ENCODE measurements around the gene MPPED1. TPM values are rescaled to one million over a fixed set of nuclear protein-coding genes. Genes with fewer than 3 reads are reported as not detected.

Gene MPPED1
- total and polyA plus RNA-seq, 5 donors from 2014 or later, result not detected

DNA sequence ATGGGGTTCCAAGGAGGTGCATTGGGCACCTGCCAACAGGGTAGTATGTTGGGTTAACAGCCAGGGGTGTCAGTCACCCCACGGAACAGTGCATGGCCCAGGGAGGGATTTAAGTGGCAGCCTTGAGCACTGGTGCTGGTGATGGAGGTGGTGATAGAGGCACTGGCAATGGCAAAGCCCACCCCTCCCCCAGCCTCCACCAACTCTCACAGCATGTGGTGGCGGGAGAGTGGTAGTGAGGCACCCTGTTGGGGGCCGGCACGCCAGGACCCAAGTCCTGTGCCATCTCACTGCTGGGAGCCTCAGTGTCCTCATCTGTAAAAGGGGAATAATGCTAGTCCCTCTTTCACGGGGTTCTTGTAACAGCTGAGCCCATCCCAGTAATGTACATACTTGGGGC lies 81.5 kb downstream of the MPPED1 start:
- Mint-ChIP-seq H3K27ac (no peak overlapping the region), H3K9me3 (peaks cover 0 to 2% (median 1%) of the 10 kb centered on the region in 7 donors), H3K4me3 (no peak overlapping the region), H3K27me3 (no peaks in the 10 kb centered on the region), H3K36me3 (no peaks in the 10 kb centered on the region), H3K4me1 (no peaks in the 10 kb centered on the region)
- H3K36me3 ChIP-seq (ENCODE audit: control insufficient read depth, insufficient read depth, low read length), result no peaks in the 10 kb centered on the region
- H3K9me3 ChIP-seq (ENCODE audit: control insufficient read depth in 2 of 2, low read length in 2 of 2), result peaks cover 0 to 2% of the 10 kb centered on the region in 2 experiments
- H3K4me1 ChIP-seq (ENCODE audit: control insufficient read depth, insufficient read depth, low read length, poor library complexity, severe bottlenecking), result no peaks in the 10 kb centered on the region
- H3K4me3 ChIP-seq (ENCODE audit: low read depth, low read length), result no peak overlapping the region
- no peak for DNase-seq
- no peaks in the 10 kb centered on the region for H3K27me3 ChIP-seq (ENCODE audit: control insufficient read depth, insufficient read depth, low read length)
- no peak overlapping the region for H3K27ac ChIP-seq (ENCODE audit: insufficient read depth, low read length, poor library complexity, severe bottlenecking)
- ATAC-seq (ENCODE audit: low read depth in 2 of 2), result no peak

- Histone ChIP-seq H3K27ac (ENCODE audit: insufficient read depth, low read length, poor library complexity, severe bottlenecking) (no peak overlapping the region), H3K36me3 (ENCODE audit: control insufficient read depth, insufficient read depth, low read length) (no peaks in the 10 kb centered on the region)
Observed at GRCh38 chr22:43497956-43498855, 86.4 kb downstream of the MPPED1 start.

GRCh38 chr22:43498856-43499253 lies 87.0 kb downstream of the MPPED1 start:
- Mint-ChIP-seq H3K9me3 (peaks cover 0 to 2% (median 0%) of the 10 kb centered on the region in 7 donors), H3K27ac (no peak overlapping the region), H3K27me3 (no peaks in the 10 kb centered on the region), H3K36me3 (no peaks in the 10 kb centered on the region), H3K4me3 (no peak overlapping the region), H3K4me1 (no peaks in the 10 kb centered on the region)
- H3K4me1 ChIP-seq (ENCODE audit: control insufficient read depth, insufficient read depth, low read length, poor library complexity, severe bottlenecking), result no peaks in the 10 kb centered on the region
- ATAC-seq (ENCODE audit: low read depth in 2 of 2) (no peak), DNase-seq (no peak)
- no peak overlapping the region for H3K4me3 ChIP-seq (ENCODE audit: low read depth, low read length)
- no peaks in the 10 kb centered on the region for H3K36me3 ChIP-seq (ENCODE audit: control insufficient read depth, insufficient read depth, low read length)
- H3K27ac ChIP-seq (ENCODE audit: insufficient read depth, low read length, poor library complexity, severe bottlenecking), result no peak overlapping the region
- H3K9me3 ChIP-seq (ENCODE audit: control insufficient read depth in 2 of 2, low read length in 2 of 2), result no peaks in the 10 kb centered on the region
- H3K27me3 ChIP-seq (ENCODE audit: control insufficient read depth, insufficient read depth, low read length), result no peaks in the 10 kb centered on the region

More at GRCh38 chr22:43497956-43498855, 86.4 kb downstream of the MPPED1 start:
- no peak overlapping the region for H3K27ac Mint-ChIP-seq
- no peaks in the 10 kb centered on the region for H3K27me3 Mint-ChIP-seq
- no peaks in the 10 kb centered on the region for H3K4me1 Mint-ChIP-seq
- no peak for ATAC-seq (ENCODE audit: low read depth in 2 of 2)
- H3K36me3 Mint-ChIP-seq, result no peaks in the 10 kb centered on the region
- Histone ChIP-seq H3K4me1 (ENCODE audit: control insufficient read depth, insufficient read depth, low read length, poor library complexity, severe bottlenecking) (no peaks in the 10 kb centered on the region), H3K4me3 (ENCODE audit: low read depth, low read length) (no peak overlapping the region), H3K9me3 (ENCODE audit: control insufficient read depth in 2 of 2, low read length in 2 of 2) (no peaks in the 10 kb centered on the region), H3K27me3 (ENCODE audit: control insufficient read depth, insufficient read depth, low read length) (no peaks in the 10 kb centered on the region)
- no peak for DNase-seq
- no peak overlapping the region for H3K4me3 Mint-ChIP-seq
- peaks cover 0 to 2% (median 0%) of the 10 kb centered on the region in 7 donors for H3K9me3 Mint-ChIP-seq

DNA sequence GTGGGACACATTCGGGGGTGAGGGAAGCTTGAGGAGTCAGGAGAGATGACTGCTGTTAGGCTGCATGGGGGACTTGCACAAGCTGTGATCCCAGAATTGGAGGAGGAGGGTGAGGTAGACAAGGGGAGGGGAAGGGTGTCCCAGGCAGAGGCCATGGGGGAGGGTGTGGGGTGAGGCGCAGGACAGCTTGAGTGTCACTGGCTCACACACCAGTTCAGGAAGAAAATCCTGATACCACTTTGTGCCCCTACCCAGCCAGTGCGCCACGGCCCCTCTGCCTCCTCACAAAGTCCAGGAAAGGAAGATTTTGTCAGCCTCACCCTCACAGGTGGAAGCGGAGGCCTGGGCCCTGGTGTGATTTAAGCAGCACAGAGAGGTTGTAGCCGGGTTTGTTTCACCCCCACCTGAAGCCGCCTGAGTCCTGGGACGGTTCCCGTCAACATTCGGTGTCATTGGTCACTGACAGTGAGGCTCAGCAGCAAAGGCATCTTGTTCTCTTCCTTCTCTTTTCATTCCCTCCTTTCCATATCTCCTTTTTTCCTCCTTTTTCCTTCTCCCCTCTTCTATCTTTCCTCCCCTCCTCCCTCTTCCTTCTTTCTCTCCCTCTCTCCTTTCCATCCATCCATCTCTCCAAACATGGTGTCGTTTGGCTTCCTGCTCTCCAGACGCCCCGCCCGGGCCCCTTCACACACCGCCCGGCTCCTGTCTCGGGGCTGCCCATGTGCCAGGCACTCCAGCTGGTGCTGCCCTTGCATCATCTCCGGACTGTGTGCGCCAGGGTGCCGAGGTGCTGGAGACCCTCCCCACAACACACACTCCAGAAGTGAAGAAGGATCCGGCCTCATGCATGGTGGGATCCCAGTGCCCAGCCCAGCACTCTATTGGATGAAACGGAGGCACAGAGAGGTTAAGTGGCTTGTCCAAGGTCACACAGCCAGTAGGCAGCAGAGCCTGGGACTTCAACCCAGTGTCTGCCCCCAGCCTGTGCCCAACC lies 89.3 kb downstream of the MPPED1 start:
- peaks cover 0 to 2% (median 0%) of the 10 kb centered on the region in 7 donors for H3K9me3 Mint-ChIP-seq
- no peak for ATAC-seq (ENCODE audit: low read depth in 2 of 2)
- no peak for DNase-seq

DNA sequence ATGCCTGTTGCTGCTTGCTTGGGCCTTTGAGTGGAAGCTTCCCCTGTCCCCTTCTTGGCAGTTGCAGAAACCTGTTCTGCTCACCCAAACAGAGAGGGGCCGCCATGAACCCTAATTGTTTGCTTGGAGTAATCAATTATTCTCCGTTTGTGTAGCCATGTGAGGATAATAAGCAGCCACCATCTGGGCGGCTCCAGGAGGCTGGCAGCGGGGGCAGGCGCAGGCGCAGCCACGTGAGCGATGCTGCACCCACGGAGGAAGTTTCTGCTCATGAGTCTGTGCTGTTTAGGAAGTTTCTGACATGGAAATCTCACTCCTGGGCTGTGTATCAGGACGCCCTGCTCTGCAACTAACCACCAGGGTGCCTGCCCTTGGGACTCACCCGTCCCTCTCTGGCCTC lies 90.1 kb downstream of the MPPED1 start:
- peaks cover 0 to 2% (median 0%) of the 10 kb centered on the region in 7 donors for H3K9me3 Mint-ChIP-seq
- Histone ChIP-seq H3K27me3 (ENCODE audit: control insufficient read depth, insufficient read depth, low read length) (no peaks in the 10 kb centered on the region), H3K27ac (ENCODE audit: insufficient read depth, low read length, poor library complexity, severe bottlenecking) (no peak overlapping the region), H3K36me3 (ENCODE audit: control insufficient read depth, insufficient read depth, low read length) (no peaks in the 10 kb centered on the region), H3K9me3 (ENCODE audit: control insufficient read depth in 2 of 2, low read length in 2 of 2) (no peaks in the 10 kb centered on the region), H3K4me3 (ENCODE audit: low read depth, low read length) (no peak overlapping the region), H3K4me1 (ENCODE audit: control insufficient read depth, insufficient read depth, low read length, poor library complexity, severe bottlenecking) (no peaks in the 10 kb centered on the region)
- no peak overlapping the region for H3K4me3 Mint-ChIP-seq
- no peak for ATAC-seq (ENCODE audit: low read depth in 2 of 2)
- H3K27ac Mint-ChIP-seq, result no peak overlapping the region
- H3K36me3 Mint-ChIP-seq, result no peaks in the 10 kb centered on the region
- DNase-seq, result no peak
- no peaks in the 10 kb centered on the region for H3K4me1 Mint-ChIP-seq
- H3K27me3 Mint-ChIP-seq, result no peaks in the 10 kb centered on the region

More for the DNA sequence above, 89.3 kb downstream of the MPPED1 start:
- Histone ChIP-seq H3K9me3 (ENCODE audit: control insufficient read depth in 2 of 2, low read length in 2 of 2) (no peaks in the 10 kb centered on the region), H3K27ac (ENCODE audit: insufficient read depth, low read length, poor library complexity, severe bottlenecking) (no peak overlapping the region), H3K27me3 (ENCODE audit: control insufficient read depth, insufficient read depth, low read length) (no peaks in the 10 kb centered on the region), H3K4me3 (ENCODE audit: low read depth, low read length) (no peak overlapping the region), H3K4me1 (ENCODE audit: control insufficient read depth, insufficient read depth, low read length, poor library complexity, severe bottlenecking) (no peaks in the 10 kb centered on the region), H3K36me3 (ENCODE audit: control insufficient read depth, insufficient read depth, low read length) (no peaks in the 10 kb centered on the region)
- Mint-ChIP-seq H3K4me3 (no peak overlapping the region), H3K27ac (peak overlapping the region in 1 of 3 donors; percentile 74), H3K27me3 (no peaks in the 10 kb centered on the region), H3K4me1 (no peaks in the 10 kb centered on the region), H3K36me3 (no peaks in the 10 kb centered on the region)

DNA sequence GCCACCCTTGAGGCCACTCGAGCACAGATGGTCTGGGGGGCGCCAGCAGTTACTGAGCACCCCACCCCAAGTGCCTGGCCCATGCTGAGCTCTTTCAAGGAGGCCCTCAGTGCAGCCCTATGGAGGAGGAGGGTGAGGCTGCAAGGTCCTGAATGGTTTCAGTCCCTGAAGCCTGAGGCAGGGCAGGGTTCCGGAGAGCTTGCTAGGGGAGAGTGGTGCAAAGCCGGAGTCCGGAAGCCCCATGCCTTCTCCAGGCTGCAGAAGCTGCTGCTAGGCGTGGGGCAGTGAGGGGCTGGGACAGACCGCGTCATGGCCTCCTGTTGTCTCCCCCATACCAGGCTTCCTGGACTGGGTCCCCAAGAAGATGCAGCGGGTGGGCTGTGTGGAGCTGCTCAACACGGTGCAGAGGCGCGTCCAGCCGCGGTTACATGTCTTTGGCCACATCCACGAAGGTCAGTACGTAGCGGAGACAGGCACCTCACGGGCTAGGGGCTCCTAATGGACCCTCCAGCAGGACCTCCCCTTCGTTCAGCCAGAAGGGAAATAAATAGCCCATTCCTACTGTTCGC lies 90.6 kb downstream of the MPPED1 start:
- H3K4me1 ChIP-seq (ENCODE audit: control insufficient read depth, insufficient read depth, low read length, poor library complexity, severe bottlenecking), result no peaks in the 10 kb centered on the region
- no peak for DNase-seq
- no peak overlapping the region for H3K27ac ChIP-seq (ENCODE audit: insufficient read depth, low read length, poor library complexity, severe bottlenecking)
- H3K4me3 Mint-ChIP-seq, result no peak overlapping the region
- H3K9me3 ChIP-seq (ENCODE audit: control insufficient read depth in 2 of 2, low read length in 2 of 2), result no peaks in the 10 kb centered on the region
- H3K27me3 Mint-ChIP-seq, result no peaks in the 10 kb centered on the region
- no peak for ATAC-seq (ENCODE audit: low read depth in 2 of 2)
- H3K27ac Mint-ChIP-seq, result no peak overlapping the region
- H3K4me1 Mint-ChIP-seq, result no peaks in the 10 kb centered on the region
- H3K4me3 ChIP-seq (ENCODE audit: low read depth, low read length), result no peak overlapping the region
- no peaks in the 10 kb centered on the region for H3K27me3 ChIP-seq (ENCODE audit: control insufficient read depth, insufficient read depth, low read length)
- H3K9me3 Mint-ChIP-seq, result peaks cover 0 to under 1% (median 0%) of the 10 kb centered on the region in 7 donors
- H3K36me3 ChIP-seq (ENCODE audit: control insufficient read depth, insufficient read depth, low read length), result no peaks in the 10 kb centered on the region
- no peaks in the 10 kb centered on the region for H3K36me3 Mint-ChIP-seq

DNA sequence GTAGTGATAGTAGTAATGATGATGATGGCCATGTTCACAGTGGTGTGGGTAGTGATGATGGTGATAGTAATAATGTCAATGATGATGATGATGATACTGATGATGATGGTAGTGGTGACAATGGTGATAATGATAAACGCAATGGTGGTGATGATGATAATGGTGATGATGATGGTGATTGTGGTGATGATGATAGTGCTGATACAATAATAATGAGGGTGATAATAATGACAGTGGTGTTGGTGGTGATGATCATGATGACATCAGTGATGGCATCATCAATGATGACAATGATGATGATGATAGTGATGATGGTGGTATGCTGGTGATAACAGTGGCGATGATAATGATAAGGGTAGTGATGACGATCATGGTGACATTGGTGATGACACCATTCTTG lies 92.3 kb downstream of the MPPED1 start:
- no peak for DNase-seq
- no peaks in the 10 kb centered on the region for H3K4me1 Mint-ChIP-seq
- no peaks in the 10 kb centered on the region for H3K27me3 ChIP-seq (ENCODE audit: control insufficient read depth, insufficient read depth, low read length)
- no peaks in the 10 kb centered on the region for H3K4me1 ChIP-seq (ENCODE audit: control insufficient read depth, insufficient read depth, low read length, poor library complexity, severe bottlenecking)
- H3K27ac Mint-ChIP-seq, result no peak overlapping the region
- no peaks in the 10 kb centered on the region for H3K9me3 ChIP-seq (ENCODE audit: control insufficient read depth in 2 of 2, low read length in 2 of 2)
- H3K4me3 Mint-ChIP-seq, result no peak overlapping the region
- no peaks in the 10 kb centered on the region for H3K27me3 Mint-ChIP-seq
- H3K27ac ChIP-seq (ENCODE audit: insufficient read depth, low read length, poor library complexity, severe bottlenecking), result no peak overlapping the region
- no peaks in the 10 kb centered on the region for H3K9me3 Mint-ChIP-seq
- no peaks in the 10 kb centered on the region for H3K36me3 Mint-ChIP-seq
- no peak for ATAC-seq (ENCODE audit: low read depth in 2 of 2)
- no peak overlapping the region for H3K4me3 ChIP-seq (ENCODE audit: low read depth, low read length)
- H3K36me3 ChIP-seq (ENCODE audit: control insufficient read depth, insufficient read depth, low read length), result no peaks in the 10 kb centered on the region

Measured in CD4-positive, CD25-positive, alpha-beta regulatory T cell (primary cell).